IMR-90 (cell line): ENCODE data around the gene BRD3. TPM values are rescaled to one million over a fixed set of nuclear protein-coding genes. Genes with fewer than 3 reads are reported as not detected.

Experiments used
- ATAC-seq: fragments of 200-7000 bp; cut with Tn5 transposase; 2 replicates; pipeline ENCODE4 v1.9.1; 2020; ENCODE audit warnings: low read depth, mild to moderate bottlenecking, moderate library complexity
- BruUV-seq: library from RNA; stranded (reverse); fragments of 400-500 nt; replicated peaks from 2 replicates; lab custom pipeline; 2021; lab: Mats Ljungman, UMichigan
- CTCF ChIA-PET: fragments of 300-600 bp; formaldehyde crosslinking; extraction: SDS; loops from one replicate; lab custom pipeline; 2021; ENCODE audit warnings: antibody characterized with exemption; lab: Yijun Ruan, JAX
- POLR2A ChIA-PET: fragments of 300-600 bp; sonication (Branson Sonifier 250); formaldehyde crosslinking; loops from one replicate; lab custom pipeline; 2022; ENCODE audit warnings: antibody characterized with exemption; ENCODE audit not compliant: unreplicated experiment; lab: Charles Lee
- DNase-seq: peaks from one replicate; pipeline ENCODE4 v3.0.0; 2013
- H2AFZ ChIP-seq: replicated peaks from 2 replicates; pipeline ENCODE3; 2013; ENCODE audit warnings: low read length, mild to moderate bottlenecking; ENCODE audit not compliant: poor library complexity
- H2AK5ac ChIP-seq: 2 replicates; pipeline ENCODE4 v1.6.1; 2013; ENCODE audit warnings: low read depth, low read length, inconsistent platforms
- H2AK9ac ChIP-seq: replicated peaks from 2 replicates; pipeline ENCODE3; 2013; ENCODE audit warnings: mild to moderate bottlenecking, low read depth, low read length, moderate library complexity; ENCODE audit not compliant: poor library complexity
- H2BK120ac ChIP-seq: 2 replicates; pipeline ENCODE4 v1.6.1; 2013; ENCODE audit warnings: low read depth, low read length, inconsistent platforms
- H2BK15ac ChIP-seq: 3 replicates; pipeline ENCODE4 v1.6.1; 2013; ENCODE audit warnings: low read depth, low read length, inconsistent platforms
- H2BK20ac ChIP-seq: 2 replicates; pipeline ENCODE4 v1.6.1; 2013; ENCODE audit warnings: low read depth, mild to moderate bottlenecking, inconsistent platforms, low read length, moderate library complexity
- H2BK5ac ChIP-seq: 2 replicates; pipeline ENCODE4 v1.6.1; 2013; ENCODE audit warnings: mild to moderate bottlenecking, low read depth, low read length, inconsistent platforms; ENCODE audit not compliant: poor library complexity, severe bottlenecking
- H3K14ac ChIP-seq: replicated peaks from 2 replicates; pipeline ENCODE4 v1.6.1; 2013; ENCODE audit warnings: low read depth, low read length, inconsistent platforms
- H3K18ac ChIP-seq: 2 replicates; pipeline ENCODE4 v1.6.1; 2013; ENCODE audit warnings: low read depth, low read length, control low read depth
- H3K23ac ChIP-seq: 2 replicates; pipeline ENCODE4 v1.6.1; 2013; ENCODE audit warnings: low read depth, low read length, inconsistent platforms
- H3K27ac ChIP-seq: 2 replicates; pipeline ENCODE4 v1.5.1; 2013; ENCODE audit warnings: mild to moderate bottlenecking, control low read depth, low read length; ENCODE audit not compliant: insufficient read depth
- H3K27me3 ChIP-seq: 2 replicates; pipeline ENCODE4 v1.6.1; 2013; ENCODE audit warnings: low read length; ENCODE audit not compliant: control insufficient read depth, insufficient read depth
- H3K36me3 ChIP-seq: 2 replicates; pipeline ENCODE4 v1.6.1; 2013; ENCODE audit warnings: low read length, mixed read lengths; ENCODE audit not compliant: control insufficient read depth, insufficient read depth
- H3K4ac ChIP-seq: 2 replicates; pipeline ENCODE4 v1.6.1; 2013; ENCODE audit warnings: low read depth, low read length, inconsistent platforms
- H3K4me1 ChIP-seq: 2 replicates; pipeline ENCODE4 v1.6.1; 2013; ENCODE audit warnings: low read length, mixed read lengths; ENCODE audit not compliant: control insufficient read depth, insufficient read depth
- H3K4me2 ChIP-seq: 2 replicates; pipeline ENCODE4 v1.6.1; 2013; ENCODE audit warnings: low read depth, mild to moderate bottlenecking, control low read depth, low read length, moderate library complexity
- H3K4me3 ChIP-seq: 2 replicates; pipeline ENCODE4 v1.5.1; 2013; ENCODE audit warnings: low read depth, mild to moderate bottlenecking, control low read depth, low read length, moderate library complexity; ENCODE audit not compliant: insufficient read depth
- H3K56ac ChIP-seq: 2 replicates; pipeline ENCODE4 v1.6.1; 2013; ENCODE audit warnings: low read length, inconsistent platforms; ENCODE audit not compliant: insufficient read depth; ENCODE audit errors: extremely low read depth
- H3K79me1 ChIP-seq, 2 experiments: 2 replicates each; pipeline ENCODE4 v1.6.1; 2013; ENCODE audit warnings: low read length in 2 of 2, inconsistent platforms in 1 of 2, low read depth in 1 of 2
- H3K9ac ChIP-seq: 2 replicates; pipeline ENCODE4 v1.6.1; 2013; ENCODE audit warnings: low read depth, low read length, control low read depth
- H3K9me1 ChIP-seq: 2 replicates; pipeline ENCODE4 v1.6.1; 2013; ENCODE audit warnings: low read length, inconsistent platforms; ENCODE audit not compliant: insufficient read depth
- H3K9me3 ChIP-seq: 2 replicates; pipeline ENCODE4 v1.6.1; 2013; ENCODE audit warnings: low read length; ENCODE audit not compliant: control insufficient read depth, insufficient read depth
- H4K20me1 ChIP-seq: 2 replicates; pipeline ENCODE4 v1.6.1; 2013; ENCODE audit warnings: low read length, inconsistent platforms; ENCODE audit not compliant: insufficient read depth
- H4K5ac ChIP-seq: 2 replicates; pipeline ENCODE4 v1.6.1; 2013; ENCODE audit warnings: mild to moderate bottlenecking, low read depth, low read length, control low read depth
- H4K8ac ChIP-seq, 2 experiments: 2 replicates each; pipeline ENCODE4 v1.6.1; 2013; ENCODE audit warnings: low read depth in 2 of 2, low read length in 2 of 2, control low read depth in 1 of 2, inconsistent platforms in 1 of 2
- H4K91ac ChIP-seq: 2 replicates; pipeline ENCODE4 v1.6.1; 2013; ENCODE audit warnings: low read depth, low read length, inconsistent platforms; ENCODE audit not compliant: insufficient read depth
- BHLHE40 ChIP-seq: fragments of 150-350 bp; IDR thresholded peaks from 2 replicates; pipeline ENCODE4 v1.6.1; 2016; ENCODE audit warnings: mild to moderate bottlenecking, low read depth, low read length
- CEBPB ChIP-seq: IDR thresholded peaks from 2 replicates; pipeline ENCODE4 v1.6.1; 2012; ENCODE audit warnings: low read depth, low read length, improper control_type of control experiment
- CHD1 ChIP-seq: IDR thresholded peaks from 2 replicates; pipeline ENCODE4 v1.6.1; 2012; ENCODE audit warnings: low read depth, low read length, improper control_type of control experiment
- CTCF ChIP-seq: conservative IDR thresholded peaks from 2 replicates; pipeline ENCODE4 v1.5.1; 2012; ENCODE audit warnings: mild to moderate bottlenecking, low read depth, low read length, improper control_type of control experiment
- ELK1 ChIP-seq: fragments of 150-350 bp; IDR thresholded peaks from 2 replicates; pipeline ENCODE4 v1.6.1; 2016; ENCODE audit warnings: low read depth, mild to moderate bottlenecking, low read length, moderate library complexity, borderline replicate concordance
- FOS ChIP-seq: fragments of 150-350 bp; IDR thresholded peaks from 2 replicates; pipeline ENCODE4 v1.6.1; 2016; ENCODE audit warnings: low read depth, low read length
- MAFK ChIP-seq: IDR thresholded peaks from 2 replicates; pipeline ENCODE4 v1.6.1; 2012; ENCODE audit warnings: low read depth, low read length, improper control_type of control experiment
- MAZ ChIP-seq: IDR thresholded peaks from 2 replicates; pipeline ENCODE4 v1.6.1; 2012; ENCODE audit warnings: low read depth, mild to moderate bottlenecking, low read length, improper control_type of control experiment, moderate library complexity, borderline replicate concordance
- MXI1 ChIP-seq: IDR thresholded peaks from 2 replicates; pipeline ENCODE4 v1.6.1; 2012; ENCODE audit warnings: low read depth, mild to moderate bottlenecking, low read length, moderate library complexity, borderline replicate concordance
- NFE2L2 ChIP-seq: fragments of 150-350 bp; IDR thresholded peaks from 2 replicates; pipeline ENCODE4 v1.6.1; 2016; ENCODE audit warnings: low read depth, mild to moderate bottlenecking, low read length
- POLR2A ChIP-seq: IDR thresholded peaks from 2 replicates; pipeline ENCODE4 v1.6.1; 2012; ENCODE audit warnings: mild to moderate bottlenecking, low read depth, low read length
- RAD21 ChIP-seq: IDR thresholded peaks from 2 replicates; pipeline ENCODE4 v1.6.1; 2012; ENCODE audit warnings: low read length, improper control_type of control experiment
- RCOR1 ChIP-seq: IDR thresholded peaks from 2 replicates; pipeline ENCODE4 v1.6.1; 2012; ENCODE audit warnings: mild to moderate bottlenecking, low read length, improper control_type of control experiment; ENCODE audit not compliant: insufficient replicate concordance
- RFX5 ChIP-seq: IDR thresholded peaks from 2 replicates; pipeline ENCODE4 v1.8.0; 2012; ENCODE audit warnings: low read depth, mild to moderate bottlenecking, low read length, moderate library complexity
- SMC3 ChIP-seq: fragments of 150-350 bp; IDR thresholded peaks from 2 replicates; pipeline ENCODE4 v1.6.1; 2016; ENCODE audit warnings: low read depth, mild to moderate bottlenecking, antibody characterized with exemption, low read length, moderate library complexity
- USF2 ChIP-seq: fragments of 150-350 bp; IDR thresholded peaks from 2 replicates; pipeline ENCODE4 v1.6.1; 2017; ENCODE audit warnings: mild to moderate bottlenecking, antibody characterized with exemption, low read length, low read depth
- WGBS, 2 experiments: methylation state at CpG; one replicate each; pipeline versions ENCODE4 v1.1.5 to v1.1.7; 2013; ENCODE audit warnings: missing lambda C conversion rate in 2 of 2; ENCODE audit not compliant: insufficient read length in 1 of 2; ENCODE audit errors: extremely low coverage in 2 of 2; 5-methylcytosine and 5-hydroxymethylcytosine counted together
- dilution Hi-C: fragments of 300-500 bp; cut with HindIII; formaldehyde crosslinking; loops from one replicate; pipeline ENCODE4 v1.14.3; 2018; ENCODE audit warnings: low sequenced_read_pairs; ENCODE audit not compliant: unreplicated experiment
- in situ Hi-C: fragments of 300-500 bp; cut with MboI; formaldehyde crosslinking; loops from 3 replicates; pipeline ENCODE4 v1.14.3; 2019; ENCODE audit warnings: low sequenced_read_pairs, inconsistent platforms, mixed read lengths
- intact Hi-C: fragments of 100-400 bp; cut with micrococcal nuclease; formaldehyde crosslinking; loops from 2 replicates; pipeline ENCODE4 v1.10.0; 2022
- polyA plus RNA-seq, 3 experiments: library from polyadenylated mRNA; depleted of rRNA; stranded (reverse); fragments of >200 nt; gene quantifications; 2 replicates each; pipeline ENCODE4 v1.2.3, GENCODE V29; 2012; ENCODE audit warnings: low replicate concordance in 1 of 3
- total RNA-seq: library from RNA; depleted of rRNA; stranded (reverse); fragments of >200 nt; gene quantifications from 2 replicates; pipeline ENCODE4 v1.2.3, GENCODE V29; 2012

The BRD3 gene
- total and polyA plus RNA-seq, 2 of the 4 experiments (the other 2 are of a cell fraction), result 2.2 to 7.1 TPM

GRCh38 chr9:134044944-134045343, 22.9 kb downstream of the BRD3 start:
- no peak overlapping the region for H2BK5ac ChIP-seq
- no peaks in the 10 kb centered on the region for H3K27me3 ChIP-seq
- no peak overlapping the region for H2BK120ac ChIP-seq
- H3K79me1 ChIP-seq, result peaks cover 7 to 19% of the 10 kb centered on the region in 2 experiments; a peak in 3 of 4 replicates
- H4K5ac ChIP-seq, result no peak overlapping the region
- ChIA-PET POLR2A (no interaction called here), CTCF (no interaction called here)
- 100% methylated on average over 2 of the region's 12 CpGs; no CpG with 5 or more reads in 1 of the 2 experiments for WGBS, 2 experiments
- intact Hi-C loops, result no loop called here
- TF ChIP-seq CTCF, result no peak
- TF ChIP-seq ELK1, result no peak
- no peak for TF ChIP-seq BHLHE40
- no peak for TF ChIP-seq NFE2L2
- TF ChIP-seq RAD21, result no peak
- no peak for TF ChIP-seq SMC3
- no peak for TF ChIP-seq CEBPB
- no peak for TF ChIP-seq FOS
- no peak for TF ChIP-seq POLR2A
- no peak for TF ChIP-seq MAZ
- TF ChIP-seq RFX5, result no peak
- no peak for TF ChIP-seq USF2
- TF ChIP-seq MXI1, result no peak
- TF ChIP-seq RCOR1, result no peak
- no peak for TF ChIP-seq MAFK
- no peak for TF ChIP-seq CHD1
- no peak overlapping the region for H2BK20ac ChIP-seq
- H2AFZ ChIP-seq, result no peak overlapping the region
- no peak overlapping the region for H3K14ac ChIP-seq
- H2BK15ac ChIP-seq, result no peak overlapping the region
- H3K4me1 ChIP-seq, result no peaks in the 10 kb centered on the region
- no peaks in the 10 kb centered on the region for H3K9me3 ChIP-seq
- no peak overlapping the region for H4K8ac ChIP-seq
- no peak overlapping the region for H3K4ac ChIP-seq
- H4K20me1 ChIP-seq, result peaks cover 6% of the 10 kb centered on the region
- BruUV-seq, result no TSS peak
- in situ Hi-C loops, result no loop called here
- no peak overlapping the region for H2AK5ac ChIP-seq
- H3K4me2 ChIP-seq, result no peak overlapping the region
- no peak overlapping the region for H3K18ac ChIP-seq
- ATAC-seq (no peak), DNase-seq (no peak)
- dilution Hi-C loops, result no loop called here
- no peak overlapping the region for H3K4me3 ChIP-seq
- H4K91ac ChIP-seq, result no peak overlapping the region
- H3K56ac ChIP-seq, result no peak overlapping the region
- H3K9me1 ChIP-seq, result no peaks in the 10 kb centered on the region
- no peak overlapping the region for H3K9ac ChIP-seq
- H2AK9ac ChIP-seq, result no peak overlapping the region
- no peak overlapping the region for H3K23ac ChIP-seq
- H3K36me3 ChIP-seq, result peaks cover 71% of the 10 kb centered on the region
- no peak overlapping the region for H3K27ac ChIP-seq
